DOHH2 (cell line): ENCODE measurements around the gene RNU2-1.

Experiments used
- H3F3A ChIP-seq: fragments of 200-600 bp; sonication (generic), shearing (Covaris generic); 2 replicates; pipeline ENCODE4 v1.6.0; 2016; ENCODE audit warnings: antibody characterized with exemption, mild to moderate bottlenecking; ENCODE audit not compliant: control insufficient read depth, insufficient read depth
- H3K27ac ChIP-seq: fragments of 200-600 bp; sonication (generic); 2 replicates; pipeline ENCODE4 v1.5.1; 2014; ENCODE audit warnings: low read depth, mild to moderate bottlenecking, low read length, moderate library complexity
- H3K27me3 ChIP-seq: fragments of 200-600 bp; sonication (generic); 2 replicates; pipeline ENCODE4 v1.6.1; 2014; ENCODE audit warnings: mild to moderate bottlenecking, low read length, mixed read lengths; ENCODE audit not compliant: control insufficient read depth
- H3K36me3 ChIP-seq: fragments of 200-600 bp; sonication (generic); 2 replicates; pipeline ENCODE4 v1.6.1; 2014; ENCODE audit warnings: mild to moderate bottlenecking, low read length, moderate library complexity, mixed read lengths; ENCODE audit not compliant: control insufficient read depth
- H3K4me1 ChIP-seq: fragments of 200-600 bp; sonication (generic); 2 replicates; pipeline ENCODE4 v1.6.1; 2014; ENCODE audit warnings: mild to moderate bottlenecking, low read length, mixed read lengths; ENCODE audit not compliant: control insufficient read depth
- H3K4me2 ChIP-seq: fragments of 200-600 bp; sonication (generic); 2 replicates; pipeline ENCODE4 v1.6.0; 2014; ENCODE audit warnings: mild to moderate bottlenecking, low read length, moderate library complexity
- H3K4me3 ChIP-seq: fragments of 200-600 bp; sonication (generic); 2 replicates; pipeline ENCODE4 v1.5.1; 2014; ENCODE audit warnings: mild to moderate bottlenecking, low read length, mixed read lengths
- H3K79me2 ChIP-seq: fragments of 200-600 bp; sonication (generic); 2 replicates; pipeline ENCODE4 v1.6.1; 2014; ENCODE audit warnings: mild to moderate bottlenecking, low read length, mixed read lengths; ENCODE audit not compliant: control insufficient read depth
- H3K9me2 ChIP-seq: fragments of 200-600 bp; sonication (generic); replicated peaks from 2 replicates; pipeline ENCODE4 v1.6.1; 2014; ENCODE audit warnings: mild to moderate bottlenecking, low read length, mixed read lengths; ENCODE audit not compliant: control insufficient read depth
- H3K9me3 ChIP-seq: fragments of 200-600 bp; sonication (generic); 2 replicates; pipeline ENCODE4 v1.6.1; 2014; ENCODE audit warnings: antibody characterized with exemption, low read length, mixed read lengths; ENCODE audit not compliant: control insufficient read depth, insufficient read depth
- H4K20me1 ChIP-seq: fragments of 200-600 bp; sonication (generic); 2 replicates; pipeline ENCODE4 v1.6.0; 2014; ENCODE audit warnings: low read depth, mild to moderate bottlenecking, antibody characterized with exemption, low read length, moderate library complexity; ENCODE audit not compliant: control insufficient read depth, insufficient read depth
- EZH2phosphoT487 ChIP-seq: fragments of 200-600 bp; sonication (generic); IDR thresholded peaks from 2 replicates; pipeline ENCODE4 v1.6.1; 2017; ENCODE audit warnings: borderline replicate concordance, mild to moderate bottlenecking, antibody characterized with exemption, low read length, moderate library complexity, mixed read lengths
- TF ChIP-seq, protein P1 (sequence below): fragments of 200-600 bp; sonication (generic); IDR thresholded peaks from one replicate; pipeline ENCODE4 v1.5.1; 2014; ENCODE audit warnings: antibody characterized with exemption, mild to moderate bottlenecking, low read depth, low read length; ENCODE audit not compliant: poor library complexity, severe bottlenecking

RNU2-1 gene

GRCh38 chr17:43224146-43224705 is 9.6 kb downstream of the RNU2-1 start:
- no peaks in the 10 kb centered on the region for H3K4me1 ChIP-seq
- H3K4me2 ChIP-seq = no peak overlapping the region
- no peaks in the 10 kb centered on the region for H3K79me2 ChIP-seq
- H3F3A ChIP-seq = no peaks in the 10 kb centered on the region; the same call in 1 of the 2 replicates
- H4K20me1 ChIP-seq = no peaks in the 10 kb centered on the region
- no peak overlapping the region for H3K27ac ChIP-seq
- no peaks in the 10 kb centered on the region for H3K27me3 ChIP-seq
- H3K4me3 ChIP-seq = no peak overlapping the region
- H3K36me3 ChIP-seq = no peaks in the 10 kb centered on the region
- TF ChIP-seq, protein P1, sequence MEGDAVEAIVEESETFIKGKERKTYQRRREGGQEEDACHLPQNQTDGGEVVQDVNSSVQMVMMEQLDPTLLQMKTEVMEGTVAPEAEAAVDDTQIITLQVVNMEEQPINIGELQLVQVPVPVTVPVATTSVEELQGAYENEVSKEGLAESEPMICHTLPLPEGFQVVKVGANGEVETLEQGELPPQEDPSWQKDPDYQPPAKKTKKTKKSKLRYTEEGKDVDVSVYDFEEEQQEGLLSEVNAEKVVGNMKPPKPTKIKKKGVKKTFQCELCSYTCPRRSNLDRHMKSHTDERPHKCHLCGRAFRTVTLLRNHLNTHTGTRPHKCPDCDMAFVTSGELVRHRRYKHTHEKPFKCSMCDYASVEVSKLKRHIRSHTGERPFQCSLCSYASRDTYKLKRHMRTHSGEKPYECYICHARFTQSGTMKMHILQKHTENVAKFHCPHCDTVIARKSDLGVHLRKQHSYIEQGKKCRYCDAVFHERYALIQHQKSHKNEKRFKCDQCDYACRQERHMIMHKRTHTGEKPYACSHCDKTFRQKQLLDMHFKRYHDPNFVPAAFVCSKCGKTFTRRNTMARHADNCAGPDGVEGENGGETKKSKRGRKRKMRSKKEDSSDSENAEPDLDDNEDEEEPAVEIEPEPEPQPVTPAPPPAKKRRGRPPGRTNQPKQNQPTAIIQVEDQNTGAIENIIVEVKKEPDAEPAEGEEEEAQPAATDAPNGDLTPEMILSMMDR = no peak
- TF ChIP-seq EZH2phosphoT487 = no peak
- no peaks in the 10 kb centered on the region for H3K9me2 ChIP-seq
- H3K9me3 ChIP-seq = no peaks in the 10 kb centered on the region

DNA sequence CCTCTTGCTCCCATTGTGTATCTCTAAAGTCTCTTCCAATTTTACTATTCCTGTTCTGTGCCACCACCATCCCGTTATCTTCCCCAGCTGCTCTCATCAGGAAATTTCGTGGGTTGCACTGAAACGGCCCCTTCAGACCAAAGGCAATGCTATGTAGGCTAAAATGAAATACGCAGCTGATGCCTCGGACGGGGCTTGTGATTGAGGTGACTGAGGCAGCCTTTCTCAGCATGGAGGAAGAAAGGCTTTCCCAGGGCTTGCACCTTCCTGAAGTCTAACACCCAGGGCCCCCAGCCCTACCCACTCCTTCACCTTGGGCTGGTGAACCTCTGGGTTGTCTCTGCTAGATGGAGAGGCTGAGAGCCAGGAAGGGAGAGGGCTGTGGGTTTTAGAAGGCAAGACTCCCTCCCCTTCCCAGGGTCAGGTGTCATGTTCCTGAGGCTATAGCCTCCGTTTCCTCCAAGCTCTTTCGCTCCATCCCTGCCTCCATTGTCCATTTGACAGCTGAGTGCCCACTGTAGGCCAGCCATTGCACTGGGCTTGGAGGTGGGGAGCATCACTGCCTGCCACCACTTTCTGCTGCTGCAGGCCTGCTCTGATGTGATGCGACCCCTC is 13.2 kb downstream of the RNU2-1 start:
- H3K4me1 ChIP-seq = no peaks in the 10 kb centered on the region
- H3K9me2 ChIP-seq = no peaks in the 10 kb centered on the region
- no peak overlapping the region for H3K4me2 ChIP-seq

GRCh38 chr17:43219746-43220380 is 13.9 kb downstream of the RNU2-1 start:
- H3F3A ChIP-seq = no peaks in the 10 kb centered on the region
- TF ChIP-seq EZH2phosphoT487 = no peak
- TF ChIP-seq, protein P1 = no peak
- no peaks in the 10 kb centered on the region for H3K9me3 ChIP-seq
- H3K4me2 ChIP-seq = no peak overlapping the region
- H3K4me1 ChIP-seq = no peaks in the 10 kb centered on the region
- H3K27me3 ChIP-seq = no peaks in the 10 kb centered on the region
- no peaks in the 10 kb centered on the region for H3K9me2 ChIP-seq
- no peaks in the 10 kb centered on the region for H3K79me2 ChIP-seq
- H3K4me3 ChIP-seq = no peak overlapping the region
- no peaks in the 10 kb centered on the region for H4K20me1 ChIP-seq
- H3K36me3 ChIP-seq = no peaks in the 10 kb centered on the region; the same call in 1 of the 2 replicates
- no peak overlapping the region for H3K27ac ChIP-seq

More for the DNA sequence above, 13.2 kb downstream of the RNU2-1 start:
- H3K36me3 ChIP-seq = no peaks in the 10 kb centered on the region; the same call in 1 of the 2 replicates
- no peaks in the 10 kb centered on the region for H3K27me3 ChIP-seq
- H3K79me2 ChIP-seq = no peaks in the 10 kb centered on the region
- no peak overlapping the region for H3K27ac ChIP-seq
- no peaks in the 10 kb centered on the region for H3F3A ChIP-seq
- H4K20me1 ChIP-seq = no peaks in the 10 kb centered on the region
- no peak for TF ChIP-seq EZH2phosphoT487
- TF ChIP-seq, protein P1 = no peak
- H3K9me3 ChIP-seq = no peaks in the 10 kb centered on the region
- no peak overlapping the region for H3K4me3 ChIP-seq
